Measurements from ENCODE around the gene EPHX1. TPM values are rescaled to one million over a fixed set of nuclear protein-coding genes. Genes with fewer than 3 reads are reported as not detected.

The EPHX1 gene
- total RNA-seq, 3 donors from 2014 or later: 63.6 to 168 (median 67.3) TPM

DNA sequence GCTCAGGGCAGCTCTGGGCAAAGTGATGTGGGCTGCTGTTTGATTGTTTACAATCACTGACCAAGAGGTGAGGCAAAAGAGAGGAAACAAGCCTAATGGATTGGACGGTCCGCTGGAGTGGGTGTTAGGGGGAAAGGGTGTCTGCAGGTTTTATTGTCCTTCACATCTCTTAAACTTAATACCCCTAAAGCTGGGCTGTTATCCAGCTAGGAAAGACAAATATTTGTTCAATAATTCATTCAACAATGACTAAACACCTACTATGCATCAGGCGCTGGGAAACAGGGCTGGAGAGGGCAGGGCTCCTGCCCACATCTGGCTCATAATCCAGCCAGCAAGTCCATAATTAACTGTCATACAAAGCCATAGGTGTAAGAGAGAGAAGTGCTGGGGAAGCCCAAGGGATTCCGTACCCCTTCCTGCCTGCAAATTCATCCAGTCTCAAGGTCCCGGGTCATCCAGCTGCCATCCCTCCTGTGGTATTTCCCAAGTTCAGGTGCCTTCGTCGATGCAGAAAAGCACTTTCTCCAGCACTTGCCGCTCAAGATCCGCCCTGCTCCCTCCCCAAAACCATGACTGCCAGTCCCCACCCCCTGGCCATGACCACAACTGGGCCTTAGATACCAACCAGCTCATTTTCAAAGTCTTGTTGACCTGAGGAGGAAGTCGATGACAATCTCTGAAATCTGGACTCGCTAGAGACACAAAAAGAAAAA is 61.6 kb downstream of the EPHX1 start:
- Histone ChIP-seq H3K4me3 (no peak overlapping the region), H3K27me3 (no peaks in the 10 kb centered on the region), H3K4me1 (peaks cover 0 to 4% of the 10 kb centered on the region in 2 donors), H3K9me3 (no peaks in the 10 kb centered on the region), H3K27ac (peak overlapping the region in 1 of 2 donors; percentile 13), H3K36me3 (no peaks in the 10 kb centered on the region)
- DNase-seq (ENCODE audit: low spot score in 2 of 2): no peak
- TF ChIP-seq POLR2A (IDR thresholded peaks at IDR 0.05) (no peak), POLR2AphosphoS5 (IDR thresholded peaks at IDR 0.05) (no peak)
- TF ChIP-seq, protein P1, sequence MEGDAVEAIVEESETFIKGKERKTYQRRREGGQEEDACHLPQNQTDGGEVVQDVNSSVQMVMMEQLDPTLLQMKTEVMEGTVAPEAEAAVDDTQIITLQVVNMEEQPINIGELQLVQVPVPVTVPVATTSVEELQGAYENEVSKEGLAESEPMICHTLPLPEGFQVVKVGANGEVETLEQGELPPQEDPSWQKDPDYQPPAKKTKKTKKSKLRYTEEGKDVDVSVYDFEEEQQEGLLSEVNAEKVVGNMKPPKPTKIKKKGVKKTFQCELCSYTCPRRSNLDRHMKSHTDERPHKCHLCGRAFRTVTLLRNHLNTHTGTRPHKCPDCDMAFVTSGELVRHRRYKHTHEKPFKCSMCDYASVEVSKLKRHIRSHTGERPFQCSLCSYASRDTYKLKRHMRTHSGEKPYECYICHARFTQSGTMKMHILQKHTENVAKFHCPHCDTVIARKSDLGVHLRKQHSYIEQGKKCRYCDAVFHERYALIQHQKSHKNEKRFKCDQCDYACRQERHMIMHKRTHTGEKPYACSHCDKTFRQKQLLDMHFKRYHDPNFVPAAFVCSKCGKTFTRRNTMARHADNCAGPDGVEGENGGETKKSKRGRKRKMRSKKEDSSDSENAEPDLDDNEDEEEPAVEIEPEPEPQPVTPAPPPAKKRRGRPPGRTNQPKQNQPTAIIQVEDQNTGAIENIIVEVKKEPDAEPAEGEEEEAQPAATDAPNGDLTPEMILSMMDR (IDR thresholded peaks at IDR 0.05): no peak
- intact Hi-C loops (cut with DNase I; ENCODE audit: low total_unique reads): no loop called here

DNA sequence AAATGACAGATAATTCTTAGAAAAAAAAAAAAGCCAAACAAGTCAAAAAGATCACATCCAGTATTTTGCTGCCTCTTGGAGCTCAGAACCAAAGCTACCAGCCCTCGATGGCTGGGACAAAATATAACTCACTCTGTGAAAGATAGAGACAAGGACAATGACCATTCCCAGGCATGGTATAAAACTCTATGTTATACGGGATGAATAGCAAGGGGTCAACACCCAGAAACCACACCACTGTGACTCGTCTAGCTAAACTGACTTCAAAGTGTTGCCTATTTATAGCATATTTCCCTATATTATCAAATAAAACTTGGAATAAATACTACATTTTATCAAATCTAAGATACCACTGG is 62.1 kb downstream of the EPHX1 start:
- DNase-seq (ENCODE audit: low spot score in 2 of 2): no peak
- H3K9me3 ChIP-seq: no peaks in the 10 kb centered on the region
- TF ChIP-seq POLR2AphosphoS5 (IDR thresholded peaks at IDR 0.05) (no peak), POLR2A (IDR thresholded peaks at IDR 0.05) (no peak)
- TF ChIP-seq, protein P1 (IDR thresholded peaks at IDR 0.05): no peak
- H3K4me1 ChIP-seq: peaks cover 0 to 4% of the 10 kb centered on the region in 2 donors
- H3K4me3 ChIP-seq: no peak overlapping the region
- no peaks in the 10 kb centered on the region for H3K36me3 ChIP-seq
- intact Hi-C loops (cut with DNase I; ENCODE audit: low total_unique reads): no loop called here
- H3K27me3 ChIP-seq: no peaks in the 10 kb centered on the region
- peak overlapping the region in 1 of 2 donors; percentile 13 for H3K27ac ChIP-seq

DNA sequence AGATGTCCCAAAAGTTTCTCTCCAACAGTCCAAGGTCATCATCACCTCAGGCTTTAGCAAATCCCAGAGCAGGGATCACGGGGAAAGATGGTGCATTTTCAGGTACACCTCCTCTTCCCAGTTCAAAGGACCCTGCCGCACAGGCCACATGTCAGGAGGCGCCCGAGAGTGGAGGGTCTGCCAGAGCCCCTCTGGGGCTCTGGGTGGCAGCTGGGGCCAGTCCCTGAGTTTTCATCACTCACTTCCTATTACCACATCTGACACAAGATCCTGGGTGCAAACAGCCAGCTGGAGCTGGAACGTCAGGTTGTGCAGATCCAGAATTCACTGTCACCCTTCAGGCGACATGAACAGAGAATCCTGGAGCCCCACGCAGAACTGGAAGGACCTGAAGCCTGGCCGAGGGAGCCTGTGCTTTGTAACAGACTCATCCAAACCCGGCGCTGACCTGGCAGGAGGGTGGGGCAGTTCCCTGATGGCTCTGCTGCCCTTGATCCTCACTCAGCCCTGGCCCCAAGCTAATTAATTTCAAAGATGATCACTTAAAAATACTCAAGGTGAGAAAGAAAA is 63.4 kb downstream of the EPHX1 start:
- TF ChIP-seq POLR2A (IDR thresholded peaks at IDR 0.05): no peak
- TF ChIP-seq, protein P1 (IDR thresholded peaks at IDR 0.05): no peak
- TF ChIP-seq POLR2AphosphoS5 (IDR thresholded peaks at IDR 0.05): no peak

DNA sequence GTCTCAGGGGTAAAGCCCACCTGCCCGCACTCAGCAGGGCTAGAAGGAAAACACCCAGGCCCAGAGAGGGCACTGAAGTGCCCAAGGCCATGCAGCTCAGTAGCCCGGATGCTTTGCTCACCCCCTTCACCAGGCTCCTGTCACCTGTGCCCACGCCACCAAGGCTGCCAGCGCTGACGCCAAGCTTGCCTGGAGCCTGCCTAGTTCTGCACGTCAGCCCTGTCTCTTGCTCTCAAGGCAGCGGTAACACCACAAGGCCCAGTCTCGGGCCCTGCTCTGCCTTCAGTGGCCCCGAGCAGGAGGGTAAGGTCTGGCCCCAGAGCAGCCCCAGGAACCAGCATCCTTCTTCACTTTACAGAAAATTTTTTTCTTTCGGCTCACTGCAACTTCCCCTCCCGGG is 64.5 kb downstream of the EPHX1 start:
- H3K4me1 ChIP-seq: peaks cover 4 to 18% of the 10 kb centered on the region in 2 donors
- TF ChIP-seq POLR2A (IDR thresholded peaks at IDR 0.05): no peak
- TF ChIP-seq POLR2AphosphoS5 (IDR thresholded peaks at IDR 0.05): no peak
- TF ChIP-seq, protein P1 (IDR thresholded peaks at IDR 0.05): no peak
- intact Hi-C loops (cut with DNase I; ENCODE audit: low total_unique reads): no loop called here
- H3K27ac ChIP-seq: peak overlapping the region; percentile 85 to 96
- H3K4me3 ChIP-seq: no peak overlapping the region
- DNase-seq (ENCODE audit: low spot score in 2 of 2): no peak
- H3K9me3 ChIP-seq: no peaks in the 10 kb centered on the region
- H3K27me3 ChIP-seq: no peaks in the 10 kb centered on the region
- no peaks in the 10 kb centered on the region for H3K36me3 ChIP-seq

More for the DNA sequence above, 63.4 kb downstream of the EPHX1 start:
- Histone ChIP-seq H3K27me3 (no peaks in the 10 kb centered on the region), H3K36me3 (no peaks in the 10 kb centered on the region), H3K9me3 (no peaks in the 10 kb centered on the region), H3K4me3 (no peak overlapping the region), H3K27ac (peak overlapping the region; percentile 3 to 96), H3K4me1 (peaks cover 0 to 15% of the 10 kb centered on the region in 2 donors)
- intact Hi-C loops (cut with DNase I; ENCODE audit: low total_unique reads): loop anchor here (1.0 kb wide), 1 partner anchor 35 kb away; no protein-coding TSS in a partner anchor
- DNase-seq (ENCODE audit: low spot score in 2 of 2): no peak

Measured in breast epithelium (tissue), 4 donors.